GM21360 (cell line): Measurements from ENCODE around the gene UGT1A5.

ENCODE experiments used
- ATAC-seq: cut with Tn5 transposase; IDR thresholded peaks from one replicate; pipeline ENCODE4 v1.9.1; 2021; ENCODE audit warnings: mild to moderate bottlenecking, moderate library complexity; ENCODE audit not compliant: unreplicated experiment

The UGT1A5 gene

GRCh38 chr2:233712611-233713261 lies at the start of gene UGT1A5:
UGT1A5 (plus strand) TSS chr2:233712907; CDS start chr2:233712992, 85 bp downstream.
- ATAC-seq: no peak

GRCh38 chr2:233663911-233664310 lies 48.8 kb upstream of the UGT1A5 start:
- ATAC-seq: no peak

- no peak for ATAC-seq
Observed at GRCh38 chr2:233668605-233669260, 44.0 kb upstream of the UGT1A5 start.

GRCh38 chr2:233671290-233672161 lies 41.2 kb upstream of the UGT1A5 start, which contains the start of gene UGT1A9:
UGT1A9 (plus strand) TSS chr2:233671898; CDS start chr2:233671935, 37 bp downstream.
- ATAC-seq: no peak

- no peak for ATAC-seq
Observed at GRCh38 chr2:233672886-233673285, 39.8 kb upstream of the UGT1A5 start.

- ATAC-seq: no peak
Observed at GRCh38 chr2:233673896-233674295, 38.8 kb upstream of the UGT1A5 start.

GRCh38 chr2:233674314-233674713 lies 38.4 kb upstream of the UGT1A5 start:
- ATAC-seq: no peak

GRCh38 chr2:233674995-233675394 lies 37.7 kb upstream of the UGT1A5 start:
- ATAC-seq: no peak

GRCh38 chr2:233676046-233676445 lies 36.7 kb upstream of the UGT1A5 start:
- ATAC-seq: no peak

- ATAC-seq: no peak
Observed at GRCh38 chr2:233679196-233679595, 33.5 kb upstream of the UGT1A5 start.

- no peak for ATAC-seq
Observed at GRCh38 chr2:233680361-233681045, 32.2 kb upstream of the UGT1A5 start.

GRCh38 chr2:233681521-233682099 lies 31.1 kb upstream of the UGT1A5 start, which contains the start of gene UGT1A7:
UGT1A7 (plus strand) TSS chr2:233681901; CDS start chr2:233681938, 37 bp downstream.
- ATAC-seq: no peak

- ATAC-seq: no peak
Observed at GRCh38 chr2:233684640-233685039, 28.1 kb upstream of the UGT1A5 start.

GRCh38 chr2:233686928-233687327 lies 25.8 kb upstream of the UGT1A5 start:
- no peak for ATAC-seq

GRCh38 chr2:233688341-233688740 lies 24.4 kb upstream of the UGT1A5 start:
- no peak for ATAC-seq

GRCh38 chr2:233689031-233689430 lies 23.7 kb upstream of the UGT1A5 start:
- no peak for ATAC-seq

GRCh38 chr2:233689501-233689900 lies 23.2 kb upstream of the UGT1A5 start:
- no peak for ATAC-seq

GRCh38 chr2:233690444-233690843 lies 22.3 kb upstream of the UGT1A5 start:
- ATAC-seq: no peak

GRCh38 chr2:233691443-233692433 lies 21.0 kb upstream of the UGT1A5 start:
- no peak for ATAC-seq
